ENCODE results near the gene FNIP1.

DNA sequence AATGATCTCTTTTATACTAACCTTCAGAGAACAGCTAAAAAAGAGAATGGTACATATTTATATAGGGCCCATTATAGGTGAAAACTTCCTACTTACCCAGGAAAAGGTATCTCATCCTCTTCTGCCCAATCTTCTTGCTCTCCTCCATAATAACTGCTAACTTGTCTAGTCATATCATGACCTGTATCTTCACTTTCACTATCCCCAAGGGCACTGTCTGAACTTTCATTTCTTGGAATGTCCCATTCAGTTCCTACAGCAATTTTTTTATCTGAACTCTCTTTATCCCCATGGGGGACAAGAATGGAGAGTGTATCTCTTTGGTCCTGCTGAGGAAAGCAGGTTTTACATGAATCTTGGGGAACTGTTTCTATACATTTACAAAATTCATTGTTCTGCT lies 125.4 kb downstream of the FNIP1 start:
- TF ChIP-seq, protein P1, sequence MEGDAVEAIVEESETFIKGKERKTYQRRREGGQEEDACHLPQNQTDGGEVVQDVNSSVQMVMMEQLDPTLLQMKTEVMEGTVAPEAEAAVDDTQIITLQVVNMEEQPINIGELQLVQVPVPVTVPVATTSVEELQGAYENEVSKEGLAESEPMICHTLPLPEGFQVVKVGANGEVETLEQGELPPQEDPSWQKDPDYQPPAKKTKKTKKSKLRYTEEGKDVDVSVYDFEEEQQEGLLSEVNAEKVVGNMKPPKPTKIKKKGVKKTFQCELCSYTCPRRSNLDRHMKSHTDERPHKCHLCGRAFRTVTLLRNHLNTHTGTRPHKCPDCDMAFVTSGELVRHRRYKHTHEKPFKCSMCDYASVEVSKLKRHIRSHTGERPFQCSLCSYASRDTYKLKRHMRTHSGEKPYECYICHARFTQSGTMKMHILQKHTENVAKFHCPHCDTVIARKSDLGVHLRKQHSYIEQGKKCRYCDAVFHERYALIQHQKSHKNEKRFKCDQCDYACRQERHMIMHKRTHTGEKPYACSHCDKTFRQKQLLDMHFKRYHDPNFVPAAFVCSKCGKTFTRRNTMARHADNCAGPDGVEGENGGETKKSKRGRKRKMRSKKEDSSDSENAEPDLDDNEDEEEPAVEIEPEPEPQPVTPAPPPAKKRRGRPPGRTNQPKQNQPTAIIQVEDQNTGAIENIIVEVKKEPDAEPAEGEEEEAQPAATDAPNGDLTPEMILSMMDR (IDR thresholded peaks at IDR 0.05): no peak
- TF ChIP-seq EZH2 (IDR thresholded peaks at IDR 0.05; ENCODE audit: borderline replicate concordance, insufficient read depth, low read depth, low read length, poor library complexity, severe bottlenecking): no peak
